Hematopoietic multipotent progenitor cell treated with erythropoietin and hydrocortisone succinate and interleukin-3 and kit ligand, for 8 days (in vitro differentiated cells): Measurements from ENCODE around the gene SIM1.
A peak's percentile ranks its signal among the peaks of the same experiment; 100 is the strongest.

Experiments used
- DNase-seq: peaks from one replicate; pipeline ENCODE4 v3.0.0-alpha.2; 2015

Gene SIM1

DNA sequence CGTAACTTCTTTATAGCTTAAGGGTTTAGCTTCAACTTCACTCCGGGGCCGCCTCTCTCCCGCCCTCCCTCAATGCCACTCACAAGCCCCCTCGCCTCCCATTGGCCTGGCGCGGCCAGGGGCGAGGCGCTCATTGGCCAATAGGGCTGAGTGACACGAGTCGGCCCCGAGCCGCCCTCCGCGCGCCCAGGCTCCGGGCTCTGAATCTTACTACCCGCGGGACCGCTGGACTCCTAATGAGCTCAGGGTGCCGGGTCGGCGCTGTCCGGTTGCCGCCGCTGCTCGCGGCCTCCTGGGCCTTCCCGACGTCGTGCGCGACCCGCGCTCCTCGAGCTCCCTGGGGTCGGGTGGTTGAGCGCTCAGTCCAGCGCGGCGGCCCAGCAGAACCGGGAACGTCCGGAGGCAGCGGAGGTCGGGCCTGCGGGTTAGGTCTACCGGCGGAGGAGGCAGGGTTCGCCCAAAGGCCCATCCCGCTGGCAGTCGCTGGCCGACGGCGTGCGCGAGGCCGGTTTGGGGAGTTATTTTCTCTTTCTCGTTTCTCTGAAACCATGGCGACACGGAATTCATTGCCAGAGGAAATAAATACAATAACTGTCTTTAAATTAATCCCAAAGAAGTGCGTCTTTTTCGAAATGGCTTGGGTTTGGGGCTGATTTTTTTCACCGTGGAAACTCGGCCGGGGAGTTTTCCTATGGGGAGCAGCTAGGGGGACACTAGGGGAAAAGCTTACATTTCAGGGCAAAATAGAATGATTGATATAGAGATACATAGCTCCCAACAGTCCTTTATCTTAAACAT is at the start of gene SIM1:
TSS of gene SIM1 (minus strand) at position 19 of the 798 bp plus-strand sequence. CDS start 1,453 bp downstream, outside the sequence.
- peak; percentile 58 for DNase-seq

DNA sequence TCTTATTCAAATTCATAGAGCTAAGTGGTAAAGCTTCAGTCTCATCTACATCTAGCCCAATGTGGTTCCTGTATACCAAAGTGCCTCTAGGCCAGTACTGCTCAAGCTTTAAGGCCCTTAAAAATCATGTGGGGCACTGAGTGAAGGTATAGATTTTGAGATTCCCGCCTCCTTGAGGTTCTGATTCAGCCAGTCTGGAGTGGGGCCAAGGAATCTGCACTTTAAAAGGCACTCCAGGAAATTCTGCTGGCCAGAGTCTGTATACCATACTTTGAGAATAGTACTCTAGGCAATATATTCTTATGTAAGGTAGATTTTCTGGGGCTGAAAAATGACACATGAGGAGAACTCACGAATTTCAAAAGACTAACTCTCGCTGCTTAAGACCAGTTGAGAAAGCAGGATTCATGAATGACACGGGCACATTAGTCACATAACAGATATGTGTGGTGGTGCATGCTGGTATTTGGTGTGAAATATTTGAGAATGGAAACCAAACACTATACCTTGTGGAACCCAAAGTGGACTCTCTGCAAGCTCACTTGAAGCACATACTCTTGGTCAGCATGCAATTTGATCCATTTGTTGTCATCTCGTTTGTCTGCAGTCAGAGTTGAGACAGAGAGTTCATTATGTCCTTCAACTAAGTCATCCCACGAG is 47.6 kb upstream of the SIM1 start:
- no peak for DNase-seq

DNA sequence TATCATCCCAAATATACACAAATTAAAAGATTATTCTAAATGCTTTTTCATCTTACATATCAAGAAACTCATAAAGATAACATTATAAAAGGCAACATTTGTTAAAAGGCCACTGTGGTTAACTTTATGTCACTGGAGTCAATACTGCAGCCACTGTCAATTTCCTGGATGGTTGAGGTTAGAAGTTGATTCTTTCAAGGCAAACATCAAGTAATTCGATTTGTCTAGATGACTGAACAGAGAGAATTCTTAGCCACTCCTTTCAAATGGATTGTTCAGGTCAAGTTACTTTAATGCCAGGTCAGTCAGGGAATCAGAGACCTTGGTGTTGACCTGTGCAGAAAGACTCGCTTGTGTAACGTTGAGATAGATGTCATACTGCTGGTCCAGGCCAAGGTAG is 44.4 kb upstream of the SIM1 start:
- DNase-seq, result no peak

GRCh38 chr6:100506651-100507050 is 41.9 kb upstream of the SIM1 start:
- DNase-seq, result no peak

GRCh38 chr6:100504786-100505737 is 40.3 kb upstream of the SIM1 start:
- DNase-seq, result no peak

DNA sequence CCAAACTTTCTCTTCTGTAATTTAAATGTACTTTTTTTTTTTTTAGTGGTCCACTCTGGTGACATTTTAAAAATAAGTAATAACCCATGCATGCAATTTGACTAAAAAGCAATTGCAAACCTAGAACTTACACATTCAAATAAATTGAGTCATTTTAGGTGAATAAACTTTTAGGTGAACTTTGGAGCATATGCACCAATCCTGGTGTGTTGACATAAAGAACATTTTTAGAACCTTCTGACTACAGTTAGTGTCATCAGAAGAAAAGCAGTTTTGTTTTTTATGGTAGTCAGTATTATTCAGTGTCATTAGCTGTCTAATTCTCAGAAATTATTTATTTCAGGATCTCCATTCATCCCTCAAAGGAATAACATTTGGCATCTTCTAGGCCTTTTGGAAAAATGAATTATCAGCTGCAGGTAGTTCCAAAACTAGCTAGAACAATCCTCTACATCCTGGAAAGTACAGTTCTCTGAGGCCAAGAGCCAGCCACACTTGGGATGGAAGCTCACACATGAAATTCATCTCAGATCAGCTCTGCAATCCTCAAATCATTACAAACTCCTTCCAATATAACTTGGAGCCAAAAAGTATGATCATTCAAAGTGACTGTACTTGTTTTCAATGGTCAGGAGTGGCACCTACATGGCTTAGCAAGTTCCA is 38.5 kb upstream of the SIM1 start:
- DNase-seq, result no peak

DNA sequence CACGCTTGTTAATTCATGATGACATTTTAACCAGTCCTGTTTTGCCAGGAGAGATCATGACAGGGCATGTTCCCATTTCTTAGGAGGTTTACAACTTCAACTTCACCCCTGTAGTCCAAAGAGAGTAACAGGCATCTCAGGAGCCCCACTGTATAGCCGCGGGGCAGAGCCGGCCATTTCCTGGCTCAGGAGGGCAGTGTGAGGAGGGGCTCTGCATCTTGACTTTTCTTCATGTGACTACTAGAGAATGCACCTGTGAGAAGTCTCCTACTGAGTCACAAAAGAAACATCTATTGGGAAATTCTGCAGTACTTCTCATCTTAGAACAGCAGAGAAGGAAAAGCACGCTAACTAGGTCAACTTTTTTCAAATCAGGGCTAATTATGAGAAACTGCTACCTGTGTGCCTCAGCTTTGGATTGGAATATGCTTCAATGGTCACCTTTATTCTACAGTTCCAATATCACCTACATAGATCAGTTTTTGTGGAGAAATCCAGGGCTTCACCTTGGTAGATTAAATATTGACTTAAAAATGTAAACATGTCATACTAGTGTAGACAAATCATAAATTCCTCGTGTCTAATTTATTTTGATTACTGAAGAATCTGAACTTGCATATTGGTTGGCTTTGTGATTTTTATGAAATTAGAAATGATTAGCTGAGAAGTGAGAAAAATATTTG is 28.6 kb upstream of the SIM1 start:
- no peak for DNase-seq

DNA sequence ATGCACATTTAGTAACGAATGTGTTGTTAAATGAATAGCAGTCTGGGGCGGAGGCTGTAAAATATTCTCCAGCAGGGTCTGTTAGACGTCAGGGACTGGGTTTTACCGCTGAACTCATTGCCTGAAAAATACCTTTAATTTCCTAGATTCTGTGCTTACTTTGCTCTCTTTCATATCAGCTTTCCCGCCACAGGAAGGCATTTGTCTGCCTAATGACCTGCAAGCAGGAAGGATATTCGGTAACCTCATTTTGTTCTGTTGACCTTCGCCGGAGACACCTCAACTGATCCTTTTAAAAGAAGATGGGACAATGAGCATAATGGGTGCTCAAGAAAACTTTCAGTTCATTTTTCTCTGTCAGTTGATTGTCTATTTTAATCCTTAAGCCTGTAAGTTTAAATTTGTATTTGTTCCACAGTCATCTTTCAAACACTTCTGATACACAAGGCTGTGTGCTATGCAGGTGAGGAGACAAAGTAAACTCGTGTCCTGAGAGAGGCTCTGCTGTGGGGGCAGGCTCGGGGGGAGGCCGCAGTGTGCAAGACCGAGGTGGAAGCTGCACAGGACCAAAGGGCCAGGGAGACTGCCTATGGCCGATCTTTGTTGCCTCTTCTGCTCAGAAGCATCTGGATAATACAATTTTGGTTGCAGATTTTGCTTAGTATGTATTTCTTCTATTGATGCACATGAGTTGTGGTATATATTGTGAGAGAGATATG is 27.4 kb upstream of the SIM1 start:
- no peak for DNase-seq

GRCh38 chr6:100490065-100490464 is 25.3 kb upstream of the SIM1 start:
- DNase-seq, result no peak

GRCh38 chr6:100488244-100488643 is 23.5 kb upstream of the SIM1 start:
- DNase-seq, result no peak

- DNase-seq, result no peak
These were observed 22.9 kb upstream of the SIM1 start for GRCh38 chr6:100487638-100488037.

GRCh38 chr6:100485268-100485667 is 20.5 kb upstream of the SIM1 start:
- no peak for DNase-seq

GRCh38 chr6:100484474-100484873 is 19.8 kb upstream of the SIM1 start:
- DNase-seq, result no peak

- DNase-seq, result no peak
These were observed 18.0 kb upstream of the SIM1 start for GRCh38 chr6:100482698-100483097.

GRCh38 chr6:100479179-100480035 is 14.7 kb upstream of the SIM1 start:
- peak; percentile 55 for DNase-seq

GRCh38 chr6:100475554-100476320 is 11.0 kb upstream of the SIM1 start:
- DNase-seq, result no peak

DNA sequence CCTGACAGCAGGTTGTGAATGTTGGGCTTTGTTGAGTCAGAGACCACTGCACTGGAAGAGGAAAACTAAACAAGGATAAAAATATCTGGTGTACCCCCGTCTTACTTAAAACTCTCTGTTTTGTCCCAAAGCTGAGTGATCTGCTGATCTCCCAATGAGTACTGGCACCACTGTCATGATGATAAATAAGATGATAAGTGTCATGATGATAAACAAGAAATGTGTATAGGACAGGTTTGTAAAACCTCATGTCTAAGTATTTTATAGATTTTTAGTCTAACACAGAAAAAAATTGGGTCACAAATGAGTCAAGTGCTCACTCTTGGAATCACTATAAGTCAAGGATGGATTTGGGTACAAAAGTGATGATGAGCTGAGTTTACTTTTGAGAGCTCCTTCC is 8.5 kb upstream of the SIM1 start:
- DNase-seq, result no peak

GRCh38 chr6:100472674-100473073 is 8.0 kb upstream of the SIM1 start:
- no peak for DNase-seq

DNA sequence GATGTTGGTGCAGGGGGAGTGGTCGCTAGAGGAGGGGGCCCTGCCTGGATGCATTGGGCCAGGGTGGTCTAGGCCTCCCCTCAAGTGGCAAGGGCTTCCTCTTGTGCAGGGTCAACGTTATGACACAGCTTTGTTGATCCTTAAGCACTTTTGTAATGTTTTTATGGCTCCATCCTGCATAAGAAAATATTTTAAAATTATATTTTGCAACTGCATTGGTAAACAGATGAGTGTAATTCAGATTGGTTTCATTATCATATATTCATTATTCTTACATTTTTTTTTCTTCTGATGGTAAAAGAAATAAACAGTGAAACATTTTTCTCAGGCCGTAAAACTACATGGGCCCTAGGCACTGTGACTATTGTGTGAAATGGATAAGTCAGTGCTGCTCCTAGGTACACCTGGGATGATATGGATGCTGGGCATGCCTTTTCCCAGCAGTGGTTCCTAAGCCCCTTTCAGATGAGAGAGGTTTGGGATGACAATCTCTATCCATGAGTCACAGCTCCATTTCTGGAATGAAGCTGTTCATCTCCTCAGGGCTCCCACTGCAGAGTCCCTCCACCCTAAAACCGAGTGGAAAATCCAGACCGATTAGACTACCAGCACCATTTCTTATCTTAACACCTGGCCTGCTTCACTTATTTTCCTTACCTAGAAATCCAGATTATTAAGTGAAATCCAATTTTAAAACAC is 5.8 kb upstream of the SIM1 start:
- no peak for DNase-seq
